H9 (cell line): ENCODE data around the gene PIN1. TPM values are rescaled to one million over a fixed set of nuclear protein-coding genes. Genes with fewer than 3 reads are reported as not detected.

Source experiments
- DNase-seq: peaks from one replicate; pipeline ENCODE4 v3.0.0-alpha.2; 2017
- H2AFZ ChIP-seq: one replicate; pipeline ENCODE4 v1.6.1; 2013; ENCODE audit warnings: mild to moderate bottlenecking, low read length, control low read depth, moderate library complexity
- H2AK5ac ChIP-seq: 2 replicates; pipeline ENCODE4 v1.6.1; 2013; ENCODE audit warnings: low read length, control low read depth, mixed read lengths; ENCODE audit not compliant: insufficient read length
- H2BK120ac ChIP-seq: one replicate; pipeline ENCODE4 v1.6.1; 2013; ENCODE audit warnings: low read depth, mild to moderate bottlenecking, low read length, control low read depth, inconsistent platforms; ENCODE audit not compliant: poor library complexity, severe bottlenecking
- H2BK12ac ChIP-seq: 2 replicates; pipeline ENCODE4 v1.6.1; 2013; ENCODE audit warnings: low read length, control low read depth, mixed read lengths, low read depth; ENCODE audit not compliant: insufficient read length
- H2BK15ac ChIP-seq: 2 replicates; pipeline ENCODE4 v1.6.1; 2013; ENCODE audit warnings: low read depth, low read length, control low read depth
- H2BK20ac ChIP-seq: one replicate; pipeline ENCODE4 v1.6.1; 2013; ENCODE audit warnings: low read depth, mild to moderate bottlenecking, low read length, control low read depth, inconsistent platforms; ENCODE audit not compliant: poor library complexity, severe bottlenecking
- H2BK5ac ChIP-seq: 2 replicates; pipeline ENCODE4 v1.6.1; 2013; ENCODE audit warnings: low read length, control low read depth, mixed read lengths; ENCODE audit not compliant: insufficient read length
- H3K14ac ChIP-seq: 2 replicates; pipeline ENCODE4 v1.6.1; 2013; ENCODE audit warnings: low read length, control low read depth; ENCODE audit not compliant: insufficient read depth
- H3K18ac ChIP-seq: 2 replicates; pipeline ENCODE4 v1.6.1; 2013; ENCODE audit warnings: low read depth, mild to moderate bottlenecking, mixed read lengths, low read length, control low read depth; ENCODE audit not compliant: insufficient read length
- H3K23ac ChIP-seq: 2 replicates; pipeline ENCODE4 v1.6.1; 2013; ENCODE audit warnings: low read length, control low read depth, mixed read lengths, low read depth; ENCODE audit not compliant: insufficient read length
- H3K23me2 ChIP-seq: 2 replicates; pipeline ENCODE4 v1.6.1; 2013; ENCODE audit warnings: low read depth, mild to moderate bottlenecking, mixed read lengths, low read length, control low read depth; ENCODE audit not compliant: insufficient read length, poor library complexity, severe bottlenecking
- H3K27ac ChIP-seq: 2 replicates; pipeline ENCODE4 v1.5.1; 2013; ENCODE audit warnings: low read length, control low read depth, mixed read lengths, low read depth; ENCODE audit not compliant: insufficient read length
- H3K27me3 ChIP-seq: 2 replicates; pipeline ENCODE4 v1.6.1; 2013; ENCODE audit warnings: low read length, control low read depth, inconsistent platforms; ENCODE audit not compliant: insufficient read depth
- H3K4ac ChIP-seq: 2 replicates; pipeline ENCODE4 v1.6.1; 2013; ENCODE audit warnings: low read depth, mild to moderate bottlenecking, control low read depth, inconsistent platforms, low read length, moderate library complexity
- H3K4me1 ChIP-seq: 2 replicates; pipeline ENCODE4 v1.6.1; 2013; ENCODE audit warnings: low read length, control low read depth, inconsistent platforms; ENCODE audit not compliant: insufficient read depth
- H3K4me2 ChIP-seq: 2 replicates; pipeline ENCODE4 v1.6.1; 2013; ENCODE audit warnings: low read length, control low read depth, mixed read lengths; ENCODE audit not compliant: insufficient read length, insufficient read depth
- H3K56ac ChIP-seq: 2 replicates; pipeline ENCODE4 v1.6.1; 2013; ENCODE audit warnings: low read depth, mild to moderate bottlenecking, mixed read lengths, low read length, control low read depth; ENCODE audit not compliant: insufficient read length
- H3K79me1 ChIP-seq: 2 replicates; pipeline ENCODE4 v1.6.1; 2013; ENCODE audit warnings: low read depth, mild to moderate bottlenecking, moderate library complexity, low read length, control low read depth, inconsistent platforms; ENCODE audit not compliant: insufficient read depth, poor library complexity, severe bottlenecking
- H3K79me2 ChIP-seq: 2 replicates; pipeline ENCODE4 v1.6.1; 2013; ENCODE audit warnings: low read length, control low read depth, inconsistent platforms; ENCODE audit not compliant: insufficient read depth
- H3K9ac ChIP-seq: 2 replicates; pipeline ENCODE4 v1.6.1; 2013; ENCODE audit warnings: low read length, control low read depth, mixed read lengths; ENCODE audit not compliant: insufficient read length; ENCODE audit errors: extremely low read depth
- H3K9me3 ChIP-seq: one replicate; pipeline ENCODE4 v1.6.1; 2013; ENCODE audit warnings: low read depth, low read length, inconsistent platforms; ENCODE audit not compliant: control insufficient read depth
- H3T11ph ChIP-seq: one replicate; pipeline ENCODE4 v1.6.1; 2013; ENCODE audit warnings: mild to moderate bottlenecking, low read length, control low read depth, inconsistent platforms
- H4K20me1 ChIP-seq: one replicate; pipeline ENCODE4 v1.6.1; 2013; ENCODE audit not compliant: control insufficient read depth, insufficient read length, insufficient read depth
- H4K5ac ChIP-seq: 2 replicates; pipeline ENCODE4 v1.6.1; 2013; ENCODE audit warnings: low read depth, mild to moderate bottlenecking, mixed read lengths, low read length, control low read depth; ENCODE audit not compliant: insufficient read length
- H4K8ac ChIP-seq: replicated peaks from 2 replicates; pipeline ENCODE4 v1.6.1; 2013; ENCODE audit warnings: low read length, control low read depth, mixed read lengths, low read depth; ENCODE audit not compliant: insufficient read length
- H4K91ac ChIP-seq: 2 replicates; pipeline ENCODE4 v1.6.1; 2013; ENCODE audit warnings: low read depth, mild to moderate bottlenecking, moderate library complexity, mixed read lengths, low read length, control low read depth; ENCODE audit not compliant: insufficient read length
- H3K27ac Mint-ChIP-seq, 3 experiments: 2 replicates in 2 of 3; 3 replicates in 1 of 3; pipeline ENCODE4 v1.8.0; 2020 to 2021; ENCODE audit warnings: mixed read lengths in 3 of 3, mild to moderate bottlenecking in 1 of 3, moderate library complexity in 1 of 3
- H3K27me3 Mint-ChIP-seq: 2 replicates; pipeline ENCODE4 v1.8.0; 2021; ENCODE audit warnings: low read depth, mild to moderate bottlenecking, moderate library complexity, mixed read lengths
- H3K36me3 Mint-ChIP-seq, 3 experiments: 2 replicates in 2 of 3; 3 replicates in 1 of 3; pipeline ENCODE4 v1.8.0; 2020 to 2021; ENCODE audit warnings: low read depth in 3 of 3, mixed read lengths in 3 of 3; ENCODE audit not compliant: insufficient read depth in 1 of 3
- H3K4me1 Mint-ChIP-seq, 2 experiments: 2 replicates each; pipeline ENCODE4 v1.8.0; 2020; ENCODE audit warnings: mixed read lengths in 2 of 2
- H3K4me3 Mint-ChIP-seq, 2 experiments: 2 replicates in 1 of 2; 3 replicates in 1 of 2; pipeline ENCODE4 v1.8.0; 2020 to 2021; ENCODE audit warnings: mild to moderate bottlenecking in 2 of 2, mixed read lengths in 2 of 2, moderate library complexity in 1 of 2
- H3K9me3 Mint-ChIP-seq, 2 experiments: 2 replicates in 1 of 2; 3 replicates in 1 of 2; pipeline ENCODE4 v1.8.0; 2020; ENCODE audit warnings: mild to moderate bottlenecking in 2 of 2, mixed read lengths in 2 of 2, moderate library complexity in 1 of 2
- WGBS: extraction: QIAGEN DNeasy Blood & Tissue Kit; methylation state at CpG from one replicate; pipeline ENCODE4 v1.1.7; 2013; ENCODE audit warnings: missing lambda C conversion rate, low lambda C conversion rate, mixed read lengths; ENCODE audit not compliant: insufficient read length; ENCODE audit errors: extremely low coverage; 5-methylcytosine and 5-hydroxymethylcytosine counted together
- total RNA-seq: library from RNA; stranded (reverse); gene quantifications from 2 replicates; pipeline ENCODE4 v1.2.1, GENCODE V29; 2021
- TF ChIP-seq, protein P1 (sequence below): fragments of 200-600 bp; sonication (generic); conservative IDR thresholded peaks from 3 replicates; pipeline ENCODE4 v1.8.0; 2021; ENCODE audit warnings: antibody characterized with exemption, mild to moderate bottlenecking

PIN1 gene
- total RNA-seq, 1 experiment from 2014 or later, result 110 TPM

GRCh38 chr19:9885077-9885552, 50.0 kb downstream of the PIN1 start:
- no peak overlapping the region for H3K4me2 ChIP-seq
- no peak overlapping the region for H2BK20ac ChIP-seq
- no peaks in the 10 kb centered on the region for H4K20me1 ChIP-seq
- no peak overlapping the region for H2AFZ ChIP-seq
- no peaks in the 10 kb centered on the region for H3K79me1 ChIP-seq
- no peak overlapping the region for H3K27ac ChIP-seq
- TF ChIP-seq, protein P1, sequence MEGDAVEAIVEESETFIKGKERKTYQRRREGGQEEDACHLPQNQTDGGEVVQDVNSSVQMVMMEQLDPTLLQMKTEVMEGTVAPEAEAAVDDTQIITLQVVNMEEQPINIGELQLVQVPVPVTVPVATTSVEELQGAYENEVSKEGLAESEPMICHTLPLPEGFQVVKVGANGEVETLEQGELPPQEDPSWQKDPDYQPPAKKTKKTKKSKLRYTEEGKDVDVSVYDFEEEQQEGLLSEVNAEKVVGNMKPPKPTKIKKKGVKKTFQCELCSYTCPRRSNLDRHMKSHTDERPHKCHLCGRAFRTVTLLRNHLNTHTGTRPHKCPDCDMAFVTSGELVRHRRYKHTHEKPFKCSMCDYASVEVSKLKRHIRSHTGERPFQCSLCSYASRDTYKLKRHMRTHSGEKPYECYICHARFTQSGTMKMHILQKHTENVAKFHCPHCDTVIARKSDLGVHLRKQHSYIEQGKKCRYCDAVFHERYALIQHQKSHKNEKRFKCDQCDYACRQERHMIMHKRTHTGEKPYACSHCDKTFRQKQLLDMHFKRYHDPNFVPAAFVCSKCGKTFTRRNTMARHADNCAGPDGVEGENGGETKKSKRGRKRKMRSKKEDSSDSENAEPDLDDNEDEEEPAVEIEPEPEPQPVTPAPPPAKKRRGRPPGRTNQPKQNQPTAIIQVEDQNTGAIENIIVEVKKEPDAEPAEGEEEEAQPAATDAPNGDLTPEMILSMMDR, result peak; percentile 46
- no peak for DNase-seq
- no peaks in the 10 kb centered on the region for H3K9me3 Mint-ChIP-seq
- no peak overlapping the region for H4K5ac ChIP-seq
- no peak overlapping the region for H2BK5ac ChIP-seq
- no peak overlapping the region for H2AK5ac ChIP-seq
- no peak overlapping the region for H2BK15ac ChIP-seq
- H2BK120ac ChIP-seq, result no peak overlapping the region
- H4K91ac ChIP-seq, result no peak overlapping the region
- no CpG with 5 or more reads among the region's 8 CpGs for WGBS
- H3K4me1 ChIP-seq, result no peaks in the 10 kb centered on the region
- no peaks in the 10 kb centered on the region for H3K79me2 ChIP-seq
- H3K23me2 ChIP-seq, result no peaks in the 10 kb centered on the region
- no peaks in the 10 kb centered on the region for H3K27me3 ChIP-seq
- no peaks in the 10 kb centered on the region for H3K9me3 ChIP-seq
- H3K9ac ChIP-seq, result no peak overlapping the region
- peak overlapping the region in 2 of 3 experiments; percentile 16 to 28; a peak in 1 of 7 replicates for H3K27ac Mint-ChIP-seq
- H3K4me3 Mint-ChIP-seq, result no peak overlapping the region
- H4K8ac ChIP-seq, result no peak overlapping the region
- H3T11ph ChIP-seq, result no peak overlapping the region
- no peak overlapping the region for H2BK12ac ChIP-seq
- H3K14ac ChIP-seq, result no peak overlapping the region; the same call in 1 of the 2 replicates
- no peak overlapping the region for H3K4ac ChIP-seq
- H3K4me1 Mint-ChIP-seq, result peaks cover 8 to 10% of the 10 kb centered on the region in 2 experiments
- H3K23ac ChIP-seq, result no peak overlapping the region
- H3K56ac ChIP-seq, result no peak overlapping the region
- H3K27me3 Mint-ChIP-seq, result no peaks in the 10 kb centered on the region
- no peak overlapping the region for H3K18ac ChIP-seq
- peaks cover 0 to 4% (median 4%) of the 10 kb centered on the region in 3 experiments; a peak in 4 of 7 replicates for H3K36me3 Mint-ChIP-seq
